ENCODE results near the gene EPB41L3. TPM values are rescaled to one million over a fixed set of nuclear protein-coding genes. Genes with fewer than 3 reads are reported as not detected.

EPB41L3 gene
- polyA plus RNA-seq, 3 donors, result 25.2 to 56.6 (median 51.3) TPM

DNA sequence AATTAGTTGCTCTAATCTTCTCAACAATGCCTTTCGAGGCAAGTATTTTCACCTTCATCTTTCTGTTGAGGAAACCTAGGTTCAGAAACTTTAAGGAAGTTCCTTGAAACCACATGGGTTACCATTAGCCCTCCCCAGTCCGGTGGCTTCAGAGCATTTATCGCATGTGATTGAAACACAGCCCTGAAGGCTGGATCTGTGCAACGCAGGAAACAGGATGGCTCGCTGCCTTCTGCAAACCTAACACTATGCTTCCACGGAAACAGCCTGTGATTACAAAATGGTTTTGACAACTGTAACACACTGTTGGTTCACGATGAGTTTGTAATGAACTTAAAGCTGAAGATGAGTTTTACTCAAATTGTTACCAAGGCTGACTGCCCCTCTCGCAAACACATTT lies 68.5 kb downstream of the EPB41L3 start:
- H3K9me3 Mint-ChIP-seq, result no peaks in the 10 kb centered on the region
- H3K27ac Mint-ChIP-seq, result peak overlapping the region; percentile 51 to 85 (median 68)
- no peaks in the 10 kb centered on the region for H3K27me3 ChIP-seq (ENCODE audit: control insufficient read depth in 2 of 2, insufficient read depth in 2 of 2, low read length in 2 of 2)
- H3K4me1 ChIP-seq (ENCODE audit: control insufficient read depth in 1 of 2, insufficient read depth in 2 of 2, low read length in 2 of 2), result peaks cover 15 to 21% of the 10 kb centered on the region in 2 donors
- H3K4me3 ChIP-seq (replicated peaks in 1 of 3; ENCODE audit: low read depth in 2 of 3, low read length in 3 of 3), result peak overlapping the region in 1 of 3 experiments; percentile 38
- no peaks in the 10 kb centered on the region for H3K27me3 Mint-ChIP-seq (ENCODE audit: low read depth in 3 of 3)
- H3K27ac ChIP-seq (ENCODE audit: low read depth in 1 of 2, low read length in 2 of 2), result peak overlapping the region in 1 of 2 donors; percentile 76
- intact Hi-C loops (cut with micrococcal nuclease), result loop anchor here in 1 of 2 donors (5.0 kb wide), 1 partner anchor 67 kb away; the partner anchor contains the start of gene EPB41L3
- peak; percentile 82 to 93 (median 83) for DNase-seq
- H3K79me2 ChIP-seq (ENCODE audit: insufficient read depth, low read length), result no peaks in the 10 kb centered on the region
- peak overlapping the region; percentile 55 for H3K4me2 ChIP-seq (replicated peaks; ENCODE audit: extremely low read depth, low read length, poor library complexity, severe bottlenecking)
- peaks cover 19 to 35% of the 10 kb centered on the region in 2 donors for H3K36me3 Mint-ChIP-seq
- WGBS (ENCODE audit: insufficient coverage), result 0% methylated on average over 4 of the region's 8 CpGs
- H3K9me3 ChIP-seq (replicated peaks in 1 of 2; ENCODE audit: control insufficient read depth in 1 of 2, insufficient read depth in 1 of 2, low read length in 2 of 2), result no peaks in the 10 kb centered on the region
- H3K36me3 ChIP-seq (replicated peaks in 1 of 2; ENCODE audit: control insufficient read depth in 1 of 2, insufficient read depth in 2 of 2, low read length in 2 of 2), result peaks cover 5 to 41% of the 10 kb centered on the region in 2 donors
- H3K4me3 Mint-ChIP-seq, result peak overlapping the region in 1 of 2 donors; percentile 41
- H3K4me1 Mint-ChIP-seq, result peaks cover 27% of the 10 kb centered on the region
- H2AFZ ChIP-seq (ENCODE audit: insufficient read depth, low read depth, low read length, poor library complexity, severe bottlenecking), result no peak overlapping the region
- H4K20me1 ChIP-seq (ENCODE audit: insufficient read depth, low read length), result peaks cover 3% of the 10 kb centered on the region
- H3K9ac ChIP-seq (ENCODE audit: insufficient read depth, low read length, poor library complexity, severe bottlenecking), result peak overlapping the region; percentile 27
- TF ChIP-seq, protein P1, sequence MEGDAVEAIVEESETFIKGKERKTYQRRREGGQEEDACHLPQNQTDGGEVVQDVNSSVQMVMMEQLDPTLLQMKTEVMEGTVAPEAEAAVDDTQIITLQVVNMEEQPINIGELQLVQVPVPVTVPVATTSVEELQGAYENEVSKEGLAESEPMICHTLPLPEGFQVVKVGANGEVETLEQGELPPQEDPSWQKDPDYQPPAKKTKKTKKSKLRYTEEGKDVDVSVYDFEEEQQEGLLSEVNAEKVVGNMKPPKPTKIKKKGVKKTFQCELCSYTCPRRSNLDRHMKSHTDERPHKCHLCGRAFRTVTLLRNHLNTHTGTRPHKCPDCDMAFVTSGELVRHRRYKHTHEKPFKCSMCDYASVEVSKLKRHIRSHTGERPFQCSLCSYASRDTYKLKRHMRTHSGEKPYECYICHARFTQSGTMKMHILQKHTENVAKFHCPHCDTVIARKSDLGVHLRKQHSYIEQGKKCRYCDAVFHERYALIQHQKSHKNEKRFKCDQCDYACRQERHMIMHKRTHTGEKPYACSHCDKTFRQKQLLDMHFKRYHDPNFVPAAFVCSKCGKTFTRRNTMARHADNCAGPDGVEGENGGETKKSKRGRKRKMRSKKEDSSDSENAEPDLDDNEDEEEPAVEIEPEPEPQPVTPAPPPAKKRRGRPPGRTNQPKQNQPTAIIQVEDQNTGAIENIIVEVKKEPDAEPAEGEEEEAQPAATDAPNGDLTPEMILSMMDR (IDR thresholded peaks at IDR 0.05), result no peak

DNA sequence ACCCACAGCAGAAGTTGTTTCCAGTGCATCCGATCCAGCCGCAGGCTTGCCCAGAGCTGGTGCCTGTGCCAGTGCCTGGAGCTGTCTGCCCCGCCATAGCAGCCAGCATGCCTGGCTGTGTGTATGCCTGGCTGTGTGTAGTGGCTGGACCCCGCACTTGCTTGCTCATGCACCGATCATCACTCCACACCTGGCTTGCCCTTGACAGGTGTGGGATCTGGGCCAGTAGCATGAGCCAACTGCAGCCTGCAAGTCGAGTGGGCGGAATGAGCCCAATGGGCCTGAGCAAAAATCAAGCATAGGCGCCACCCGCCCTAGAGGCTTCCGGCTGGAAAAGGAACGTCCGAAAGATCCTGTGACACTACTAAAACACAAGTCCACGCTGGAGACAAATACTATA lies 74.5 kb downstream of the EPB41L3 start:
- Histone ChIP-seq H3K4me1 (ENCODE audit: control insufficient read depth in 1 of 2, insufficient read depth in 2 of 2, low read length in 2 of 2) (peaks cover 32 to 35% of the 10 kb centered on the region in 2 donors), H3K36me3 (replicated peaks in 1 of 2; ENCODE audit: control insufficient read depth in 1 of 2, insufficient read depth in 2 of 2, low read length in 2 of 2) (peaks cover 0 to 25% of the 10 kb centered on the region in 2 donors), H3K27ac (ENCODE audit: low read depth in 1 of 2, low read length in 2 of 2) (no peak overlapping the region), H4K20me1 (ENCODE audit: insufficient read depth, low read length) (no peaks in the 10 kb centered on the region), H3K79me2 (ENCODE audit: insufficient read depth, low read length) (no peaks in the 10 kb centered on the region), H2AFZ (ENCODE audit: insufficient read depth, low read depth, low read length, poor library complexity, severe bottlenecking) (no peak overlapping the region), H3K4me2 (replicated peaks; ENCODE audit: extremely low read depth, low read length, poor library complexity, severe bottlenecking) (no peak overlapping the region), H3K27me3 (ENCODE audit: control insufficient read depth in 2 of 2, insufficient read depth in 2 of 2, low read length in 2 of 2) (no peaks in the 10 kb centered on the region), H3K9me3 (replicated peaks in 1 of 2; ENCODE audit: control insufficient read depth in 1 of 2, insufficient read depth in 1 of 2, low read length in 2 of 2) (no peaks in the 10 kb centered on the region), H3K9ac (ENCODE audit: insufficient read depth, low read length, poor library complexity, severe bottlenecking) (no peak overlapping the region), H3K4me3 (replicated peaks in 1 of 3; ENCODE audit: low read depth in 2 of 3, low read length in 3 of 3) (no peak overlapping the region)
- Mint-ChIP-seq H3K4me1 (peaks cover 35% of the 10 kb centered on the region), H3K36me3 (peaks cover 14 to 30% of the 10 kb centered on the region in 2 donors), H3K4me3 (no peak overlapping the region), H3K27me3 (ENCODE audit: low read depth in 3 of 3) (no peaks in the 10 kb centered on the region), H3K9me3 (no peaks in the 10 kb centered on the region), H3K27ac (peak overlapping the region in 1 of 7 donors; percentile 43)
- TF ChIP-seq, protein P1 (IDR thresholded peaks at IDR 0.05), result no peak
- 78% methylated on average over 3 of the region's 13 CpGs for WGBS (ENCODE audit: insufficient coverage)
- no peak for DNase-seq
- intact Hi-C loops (cut with micrococcal nuclease), result loop anchor here (10.0 kb wide), 1 partner anchor 45 kb away; no protein-coding TSS in a partner anchor
